ENCODE results near the gene DENND1A. TPM values are rescaled to one million over a fixed set of nuclear protein-coding genes. Genes with fewer than 3 reads are reported as not detected.

DENND1A gene
- total and polyA plus RNA-seq, 2 of the 13 experiments (the other 11 are each of a cell fraction or from before 2014, with no cell fraction given): 14.8 to 30.1 TPM

GRCh38 chr9:123457583-123457982, 472.3 kb downstream of the DENND1A start (continued):
- TF ChIP-seq FOXA3 (CRISPR knock-in tag; IDR thresholded peaks at IDR 0.05): no peak
- no peak for TF ChIP-seq ZNF414 (CRISPR knock-in tag; IDR thresholded peaks at IDR 0.05)
- TF ChIP-seq TBX2 (CRISPR knock-in tag; IDR thresholded peaks at IDR 0.05; ENCODE audit: borderline replicate concordance): no peak
- no peak for TF ChIP-seq NFE2 (CRISPR knock-in tag; IDR thresholded peaks at IDR 0.05)

DNA sequence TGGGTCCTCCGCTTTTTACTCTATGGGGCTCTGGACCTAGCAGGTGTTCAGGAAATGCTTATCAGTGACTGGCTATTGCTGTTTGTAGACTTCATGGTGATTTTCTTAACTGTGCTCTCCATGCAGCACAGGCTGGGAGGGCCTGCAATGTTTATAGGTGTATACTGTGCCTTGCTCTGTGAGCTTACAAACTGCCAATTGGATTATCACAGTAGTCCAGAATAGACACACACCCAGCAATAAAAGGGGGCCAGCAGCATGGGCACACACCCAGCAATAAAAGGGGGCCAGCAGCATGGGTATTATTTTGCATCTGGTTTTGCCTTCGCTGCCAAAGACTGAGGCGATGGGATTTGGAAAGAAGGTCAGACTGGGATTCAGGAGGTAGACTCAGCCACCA, 473.9 kb downstream of the DENND1A start:
- intact Hi-C loops (cut with micrococcal nuclease; ENCODE audit: unreplicated experiment): no loop called here
- no peak for DNase-seq (ENCODE audit: low spot score)
- TF ChIP-seq SMYD3 (CRISPR knock-in tag; IDR thresholded peaks at IDR 0.05) (no peak), ZNF776 (CRISPR knock-in tag; IDR thresholded peaks at IDR 0.05) (no peak), MYC (CRISPR knock-in tag; IDR thresholded peaks at IDR 0.05; ENCODE audit: borderline replicate concordance) (no peak), MEF2D (CRISPR knock-in tag; IDR thresholded peaks at IDR 0.05) (no peak), ZNF781 (CRISPR knock-in tag; IDR thresholded peaks at IDR 0.05; ENCODE audit: borderline replicate concordance, not compliant biosample characterization) (no peak), ZGPAT (CRISPR knock-in tag; IDR thresholded peaks at IDR 0.05) (no peak), ZSCAN22 (CRISPR knock-in tag; IDR thresholded peaks at IDR 0.05) (no peak), ZNF570 (CRISPR knock-in tag; IDR thresholded peaks at IDR 0.05; ENCODE audit: borderline replicate concordance) (no peak), PRMT3 (CRISPR knock-in tag; IDR thresholded peaks at IDR 0.05; ENCODE audit: borderline replicate concordance, low read depth) (no peak), NFYB (CRISPR knock-in tag; IDR thresholded peaks at IDR 0.05) (no peak), TCF12 (IDR thresholded peaks at IDR 0.05) (no peak), TCF12 (CRISPR knock-in tag; IDR thresholded peaks at IDR 0.05) (no peak), FUBP1 (CRISPR knock-in tag; IDR thresholded peaks at IDR 0.05; ENCODE audit: borderline replicate concordance) (no peak)
- TF ChIP-seq, protein P1, sequence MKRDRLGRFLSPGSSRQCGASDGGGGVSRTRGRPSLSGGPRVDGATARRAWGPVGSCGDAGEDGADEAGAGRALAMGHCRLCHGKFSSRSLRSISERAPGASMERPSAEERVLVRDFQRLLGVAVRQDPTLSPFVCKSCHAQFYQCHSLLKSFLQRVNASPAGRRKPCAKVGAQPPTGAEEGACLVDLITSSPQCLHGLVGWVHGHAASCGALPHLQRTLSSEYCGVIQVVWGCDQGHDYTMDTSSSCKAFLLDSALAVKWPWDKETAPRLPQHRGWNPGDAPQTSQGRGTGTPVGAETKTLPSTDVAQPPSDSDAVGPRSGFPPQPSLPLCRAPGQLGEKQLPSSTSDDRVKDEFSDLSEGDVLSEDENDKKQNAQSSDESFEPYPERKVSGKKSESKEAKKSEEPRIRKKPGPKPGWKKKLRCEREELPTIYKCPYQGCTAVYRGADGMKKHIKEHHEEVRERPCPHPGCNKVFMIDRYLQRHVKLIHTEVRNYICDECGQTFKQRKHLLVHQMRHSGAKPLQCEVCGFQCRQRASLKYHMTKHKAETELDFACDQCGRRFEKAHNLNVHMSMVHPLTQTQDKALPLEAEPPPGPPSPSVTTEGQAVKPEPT (CRISPR knock-in tag; IDR thresholded peaks at IDR 0.05; ENCODE audit: low read depth): no peak

More for the DNA sequence above, 473.9 kb downstream of the DENND1A start:
- in situ Hi-C loops (cut with HindIII; ENCODE audit: extremely low pct_ligation_motif_present, low pct_unique_long_range_greater_than_20kb): no loop called here
- H3K4me1 ChIP-seq (ENCODE audit: insufficient read depth, low read length): no peaks in the 10 kb centered on the region
- H3K36me3 ChIP-seq (replicated peaks in 1 of 2; ENCODE audit: control insufficient read depth in 1 of 2, insufficient read depth in 2 of 2, low read length in 2 of 2): peaks cover 21 to 31% of the 10 kb centered on the region in 2 experiments
- no peak overlapping the region for H2AFZ ChIP-seq (ENCODE audit: low read length)
- POLR2A ChIA-PET: no interaction called here
- H3K9me3 ChIP-seq (ENCODE audit: low read length): no peaks in the 10 kb centered on the region
- CTCF ChIA-PET (ENCODE audit: low intra/inter-chr PET ratio, low total read pairs): no interaction called here
- no peak overlapping the region for H3K27ac ChIP-seq (ENCODE audit: extremely low read length, insufficient read depth, low read length)
- H3K4me3 ChIP-seq (replicated peaks in 1 of 3; ENCODE audit: insufficient read depth in 1 of 3, low read depth in 2 of 3, low read length in 3 of 3): no peak overlapping the region
- no TSS peak for BruUV-seq (replicated peaks)
- WGBS (ENCODE audit: low lambda C conversion rate): 89% methylated on average over 3 of the region's 3 CpGs
- FAIRE-seq (no peak), ATAC-seq (no peak)
- no peaks in the 10 kb centered on the region for H3K79me2 ChIP-seq (ENCODE audit: insufficient read depth, low read length)
- no peaks in the 10 kb centered on the region for H3K27me3 ChIP-seq (ENCODE audit: control insufficient read depth in 1 of 2, insufficient read depth in 2 of 2, low read length in 2 of 2)
- H3K9ac ChIP-seq (ENCODE audit: insufficient read depth, low read depth, low read length): no peak overlapping the region
- no peaks in the 10 kb centered on the region for H4K20me1 ChIP-seq (ENCODE audit: insufficient read depth, low read length)
- no peak overlapping the region for H3K4me2 ChIP-seq (ENCODE audit: low read depth, low read length)
